IMR-90 (cell line): ENCODE results near the gene THADA. TPM values are rescaled to one million over a fixed set of nuclear protein-coding genes. Genes with fewer than 3 reads are reported as not detected.
A peak's percentile ranks its signal among the peaks of the same experiment; 100 is the strongest.

ENCODE experiments used
- ATAC-seq: fragments of 200-7000 bp; cut with Tn5 transposase; 2 replicates; pipeline ENCODE4 v1.9.1; 2020; ENCODE audit warnings: low read depth, mild to moderate bottlenecking, moderate library complexity
- BruUV-seq: library from RNA; stranded (reverse); fragments of 400-500 nt; replicated peaks from 2 replicates; lab custom pipeline; 2021; lab: Mats Ljungman, UMichigan
- CTCF ChIA-PET: fragments of 300-600 bp; formaldehyde crosslinking; extraction: SDS; loops from one replicate; lab custom pipeline; 2021; ENCODE audit warnings: antibody characterized with exemption; lab: Yijun Ruan, JAX
- POLR2A ChIA-PET: fragments of 300-600 bp; sonication (Branson Sonifier 250); formaldehyde crosslinking; loops from one replicate; lab custom pipeline; 2022; ENCODE audit warnings: antibody characterized with exemption; ENCODE audit not compliant: unreplicated experiment; lab: Charles Lee
- DNase-seq: peaks from one replicate; pipeline ENCODE4 v3.0.0; 2013
- H2AFZ ChIP-seq: replicated peaks from 2 replicates; pipeline ENCODE3; 2013; ENCODE audit warnings: low read length, mild to moderate bottlenecking; ENCODE audit not compliant: poor library complexity
- H2AK5ac ChIP-seq: 2 replicates; pipeline ENCODE4 v1.6.1; 2013; ENCODE audit warnings: low read depth, low read length, inconsistent platforms
- H2AK9ac ChIP-seq: replicated peaks from 2 replicates; pipeline ENCODE3; 2013; ENCODE audit warnings: mild to moderate bottlenecking, low read depth, low read length, moderate library complexity; ENCODE audit not compliant: poor library complexity
- H2BK120ac ChIP-seq: 2 replicates; pipeline ENCODE4 v1.6.1; 2013; ENCODE audit warnings: low read depth, low read length, inconsistent platforms
- H2BK15ac ChIP-seq: 3 replicates; pipeline ENCODE4 v1.6.1; 2013; ENCODE audit warnings: low read depth, low read length, inconsistent platforms
- H2BK20ac ChIP-seq: 2 replicates; pipeline ENCODE4 v1.6.1; 2013; ENCODE audit warnings: low read depth, mild to moderate bottlenecking, inconsistent platforms, low read length, moderate library complexity
- H2BK5ac ChIP-seq: 2 replicates; pipeline ENCODE4 v1.6.1; 2013; ENCODE audit warnings: mild to moderate bottlenecking, low read depth, low read length, inconsistent platforms; ENCODE audit not compliant: poor library complexity, severe bottlenecking
- H3K14ac ChIP-seq: replicated peaks from 2 replicates; pipeline ENCODE4 v1.6.1; 2013; ENCODE audit warnings: low read depth, low read length, inconsistent platforms
- H3K18ac ChIP-seq: 2 replicates; pipeline ENCODE4 v1.6.1; 2013; ENCODE audit warnings: low read depth, low read length, control low read depth
- H3K23ac ChIP-seq: 2 replicates; pipeline ENCODE4 v1.6.1; 2013; ENCODE audit warnings: low read depth, low read length, inconsistent platforms
- H3K27ac ChIP-seq: 2 replicates; pipeline ENCODE4 v1.5.1; 2013; ENCODE audit warnings: mild to moderate bottlenecking, control low read depth, low read length; ENCODE audit not compliant: insufficient read depth
- H3K27me3 ChIP-seq: 2 replicates; pipeline ENCODE4 v1.6.1; 2013; ENCODE audit warnings: low read length; ENCODE audit not compliant: control insufficient read depth, insufficient read depth
- H3K36me3 ChIP-seq: 2 replicates; pipeline ENCODE4 v1.6.1; 2013; ENCODE audit warnings: low read length, mixed read lengths; ENCODE audit not compliant: control insufficient read depth, insufficient read depth
- H3K4ac ChIP-seq: 2 replicates; pipeline ENCODE4 v1.6.1; 2013; ENCODE audit warnings: low read depth, low read length, inconsistent platforms
- H3K4me1 ChIP-seq: 2 replicates; pipeline ENCODE4 v1.6.1; 2013; ENCODE audit warnings: low read length, mixed read lengths; ENCODE audit not compliant: control insufficient read depth, insufficient read depth
- H3K4me2 ChIP-seq: 2 replicates; pipeline ENCODE4 v1.6.1; 2013; ENCODE audit warnings: low read depth, mild to moderate bottlenecking, control low read depth, low read length, moderate library complexity
- H3K4me3 ChIP-seq: 2 replicates; pipeline ENCODE4 v1.5.1; 2013; ENCODE audit warnings: low read depth, mild to moderate bottlenecking, control low read depth, low read length, moderate library complexity; ENCODE audit not compliant: insufficient read depth
- H3K56ac ChIP-seq: 2 replicates; pipeline ENCODE4 v1.6.1; 2013; ENCODE audit warnings: low read length, inconsistent platforms; ENCODE audit not compliant: insufficient read depth; ENCODE audit errors: extremely low read depth
- H3K79me1 ChIP-seq, 2 experiments: 2 replicates each; pipeline ENCODE4 v1.6.1; 2013; ENCODE audit warnings: low read length in 2 of 2, inconsistent platforms in 1 of 2, low read depth in 1 of 2
- H3K9ac ChIP-seq: 2 replicates; pipeline ENCODE4 v1.6.1; 2013; ENCODE audit warnings: low read depth, low read length, control low read depth
- H3K9me1 ChIP-seq: 2 replicates; pipeline ENCODE4 v1.6.1; 2013; ENCODE audit warnings: low read length, inconsistent platforms; ENCODE audit not compliant: insufficient read depth
- H3K9me3 ChIP-seq: 2 replicates; pipeline ENCODE4 v1.6.1; 2013; ENCODE audit warnings: low read length; ENCODE audit not compliant: control insufficient read depth, insufficient read depth
- H4K20me1 ChIP-seq: 2 replicates; pipeline ENCODE4 v1.6.1; 2013; ENCODE audit warnings: low read length, inconsistent platforms; ENCODE audit not compliant: insufficient read depth
- H4K5ac ChIP-seq: 2 replicates; pipeline ENCODE4 v1.6.1; 2013; ENCODE audit warnings: mild to moderate bottlenecking, low read depth, low read length, control low read depth
- H4K8ac ChIP-seq, 2 experiments: 2 replicates each; pipeline ENCODE4 v1.6.1; 2013; ENCODE audit warnings: low read depth in 2 of 2, low read length in 2 of 2, control low read depth in 1 of 2, inconsistent platforms in 1 of 2
- H4K91ac ChIP-seq: 2 replicates; pipeline ENCODE4 v1.6.1; 2013; ENCODE audit warnings: low read depth, low read length, inconsistent platforms; ENCODE audit not compliant: insufficient read depth
- BHLHE40 ChIP-seq: fragments of 150-350 bp; IDR thresholded peaks from 2 replicates; pipeline ENCODE4 v1.6.1; 2016; ENCODE audit warnings: mild to moderate bottlenecking, low read depth, low read length
- CEBPB ChIP-seq: IDR thresholded peaks from 2 replicates; pipeline ENCODE4 v1.6.1; 2012; ENCODE audit warnings: low read depth, low read length, improper control_type of control experiment
- CHD1 ChIP-seq: IDR thresholded peaks from 2 replicates; pipeline ENCODE4 v1.6.1; 2012; ENCODE audit warnings: low read depth, low read length, improper control_type of control experiment
- CTCF ChIP-seq: conservative IDR thresholded peaks from 2 replicates; pipeline ENCODE4 v1.5.1; 2012; ENCODE audit warnings: mild to moderate bottlenecking, low read depth, low read length, improper control_type of control experiment
- ELK1 ChIP-seq: fragments of 150-350 bp; IDR thresholded peaks from 2 replicates; pipeline ENCODE4 v1.6.1; 2016; ENCODE audit warnings: low read depth, mild to moderate bottlenecking, low read length, moderate library complexity, borderline replicate concordance
- FOS ChIP-seq: fragments of 150-350 bp; IDR thresholded peaks from 2 replicates; pipeline ENCODE4 v1.6.1; 2016; ENCODE audit warnings: low read depth, low read length
- MAFK ChIP-seq: IDR thresholded peaks from 2 replicates; pipeline ENCODE4 v1.6.1; 2012; ENCODE audit warnings: low read depth, low read length, improper control_type of control experiment
- MAZ ChIP-seq: IDR thresholded peaks from 2 replicates; pipeline ENCODE4 v1.6.1; 2012; ENCODE audit warnings: low read depth, mild to moderate bottlenecking, low read length, improper control_type of control experiment, moderate library complexity, borderline replicate concordance
- MXI1 ChIP-seq: IDR thresholded peaks from 2 replicates; pipeline ENCODE4 v1.6.1; 2012; ENCODE audit warnings: low read depth, mild to moderate bottlenecking, low read length, moderate library complexity, borderline replicate concordance
- NFE2L2 ChIP-seq: fragments of 150-350 bp; IDR thresholded peaks from 2 replicates; pipeline ENCODE4 v1.6.1; 2016; ENCODE audit warnings: low read depth, mild to moderate bottlenecking, low read length
- POLR2A ChIP-seq: IDR thresholded peaks from 2 replicates; pipeline ENCODE4 v1.6.1; 2012; ENCODE audit warnings: mild to moderate bottlenecking, low read depth, low read length
- RAD21 ChIP-seq: IDR thresholded peaks from 2 replicates; pipeline ENCODE4 v1.6.1; 2012; ENCODE audit warnings: low read length, improper control_type of control experiment
- RCOR1 ChIP-seq: IDR thresholded peaks from 2 replicates; pipeline ENCODE4 v1.6.1; 2012; ENCODE audit warnings: mild to moderate bottlenecking, low read length, improper control_type of control experiment; ENCODE audit not compliant: insufficient replicate concordance
- RFX5 ChIP-seq: IDR thresholded peaks from 2 replicates; pipeline ENCODE4 v1.8.0; 2012; ENCODE audit warnings: low read depth, mild to moderate bottlenecking, low read length, moderate library complexity
- SMC3 ChIP-seq: fragments of 150-350 bp; IDR thresholded peaks from 2 replicates; pipeline ENCODE4 v1.6.1; 2016; ENCODE audit warnings: low read depth, mild to moderate bottlenecking, antibody characterized with exemption, low read length, moderate library complexity
- USF2 ChIP-seq: fragments of 150-350 bp; IDR thresholded peaks from 2 replicates; pipeline ENCODE4 v1.6.1; 2017; ENCODE audit warnings: mild to moderate bottlenecking, antibody characterized with exemption, low read length, low read depth
- WGBS, 2 experiments: methylation state at CpG; one replicate each; pipeline versions ENCODE4 v1.1.5 to v1.1.7; 2013; ENCODE audit warnings: missing lambda C conversion rate in 2 of 2; ENCODE audit not compliant: insufficient read length in 1 of 2; ENCODE audit errors: extremely low coverage in 2 of 2; 5-methylcytosine and 5-hydroxymethylcytosine counted together
- dilution Hi-C: fragments of 300-500 bp; cut with HindIII; formaldehyde crosslinking; loops from one replicate; pipeline ENCODE4 v1.14.3; 2018; ENCODE audit warnings: low sequenced_read_pairs; ENCODE audit not compliant: unreplicated experiment
- in situ Hi-C: fragments of 300-500 bp; cut with MboI; formaldehyde crosslinking; loops from 3 replicates; pipeline ENCODE4 v1.14.3; 2019; ENCODE audit warnings: low sequenced_read_pairs, inconsistent platforms, mixed read lengths
- intact Hi-C: fragments of 100-400 bp; cut with micrococcal nuclease; formaldehyde crosslinking; loops from 2 replicates; pipeline ENCODE4 v1.10.0; 2022
- polyA plus RNA-seq, 3 experiments: library from polyadenylated mRNA; depleted of rRNA; stranded (reverse); fragments of >200 nt; gene quantifications; 2 replicates each; pipeline ENCODE4 v1.2.3, GENCODE V29; 2012; ENCODE audit warnings: low replicate concordance in 1 of 3
- total RNA-seq: library from RNA; depleted of rRNA; stranded (reverse); fragments of >200 nt; gene quantifications from 2 replicates; pipeline ENCODE4 v1.2.3, GENCODE V29; 2012

Gene THADA
- total and polyA plus RNA-seq, 2 of the 4 experiments (the other 2 are of a cell fraction), result 10.5 to 21.3 TPM

- no TSS peak for BruUV-seq
- intact Hi-C loops, result no loop called here
- no peak for TF ChIP-seq MAFK
- TF ChIP-seq USF2, result no peak
- TF ChIP-seq MAZ, result no peak
- TF ChIP-seq ELK1, result no peak
- TF ChIP-seq RFX5, result no peak
- TF ChIP-seq SMC3, result no peak
- no peak for TF ChIP-seq CHD1
- no peak for TF ChIP-seq CTCF
- TF ChIP-seq POLR2A, result no peak
- no peak for TF ChIP-seq RCOR1
- TF ChIP-seq CEBPB, result no peak
- no peak for TF ChIP-seq RAD21
- TF ChIP-seq MXI1, result no peak
- TF ChIP-seq FOS, result no peak
- no peak for TF ChIP-seq NFE2L2
- no peak for TF ChIP-seq BHLHE40
- H4K8ac ChIP-seq, result no peak overlapping the region
- no peak overlapping the region for H3K27ac ChIP-seq
- no peaks in the 10 kb centered on the region for H3K9me1 ChIP-seq
- no peaks in the 10 kb centered on the region for H3K79me1 ChIP-seq
- no peak for DNase-seq
- dilution Hi-C loops, result no loop called here
- WGBS, 2 experiments, result 100% methylated on average over 2 of the region's 11 CpGs; no CpG with 5 or more reads in 1 of the 2 experiments
- no peak overlapping the region for H2BK20ac ChIP-seq
- H3K4me3 ChIP-seq, result no peak overlapping the region
- no peak overlapping the region for H4K5ac ChIP-seq
- no peak overlapping the region for H3K9ac ChIP-seq
- no peak overlapping the region for H2BK120ac ChIP-seq
- H3K4me1 ChIP-seq, result no peaks in the 10 kb centered on the region
- H3K27me3 ChIP-seq, result no peaks in the 10 kb centered on the region; the same call in 1 of the 2 replicates
- H3K14ac ChIP-seq, result no peak overlapping the region
- no peak for ATAC-seq
- H3K23ac ChIP-seq, result no peak overlapping the region
- no peak overlapping the region for H3K18ac ChIP-seq
- no peak overlapping the region for H2AK5ac ChIP-seq
- no peaks in the 10 kb centered on the region for H4K20me1 ChIP-seq
- in situ Hi-C loops, result no loop called here
- no peak overlapping the region for H3K56ac ChIP-seq
- H2AFZ ChIP-seq, result no peak overlapping the region
- H2BK5ac ChIP-seq, result no peak overlapping the region
- POLR2A ChIA-PET, result no interaction called here
- no peak overlapping the region for H2BK15ac ChIP-seq
- H3K9me3 ChIP-seq, result no peaks in the 10 kb centered on the region
- CTCF ChIA-PET, result interaction anchor here (1.1 kb wide), 1 partner anchor 11 kb away, joined by 3 read pairs; no protein-coding TSS in a partner anchor
- no peak overlapping the region for H4K91ac ChIP-seq
- H2AK9ac ChIP-seq, result peak overlapping the region; percentile 13
- no peak overlapping the region for H3K4me2 ChIP-seq
- no peak overlapping the region for H3K4ac ChIP-seq
- no peaks in the 10 kb centered on the region for H3K36me3 ChIP-seq
Measured at GRCh38 chr2:43203373-43203772, 392.5 kb downstream of the THADA start.
